H1 (cell line): ENCODE data around the gene TINAGL1. TPM values are rescaled to one million over a fixed set of nuclear protein-coding genes. Genes with fewer than 3 reads are reported as not detected.

ENCODE experiments used
- CTCF ChIA-PET: fragments of 300-600 bp; sonication (Branson Sonifier 250); formaldehyde crosslinking; loops from one replicate; lab custom pipeline; 2021; ENCODE audit not compliant: partially characterized antibody; lab: Charles Lee
- POLR2A ChIA-PET: fragments of 300-600 bp; sonication (Branson Sonifier 250); formaldehyde crosslinking; loops from one replicate; lab custom pipeline; 2021; ENCODE audit warnings: inconsistent platforms; ENCODE audit not compliant: partially characterized antibody; lab: Charles Lee
- DNase-seq, 2 experiments: peaks; one replicate each; pipeline versions ENCODE4 v3.0.0 to v3.0.0-alpha.2; 2010 to 2022; ENCODE audit warnings: low spot score in 2 of 2, low read depth in 1 of 2, mixed read lengths in 1 of 2
- FAIRE-seq: peaks from 2 replicates; lab custom pipeline; 2011; peaks lifted over from hg19 to GRCh38; lab: Jason Lieb, UNC
- H2AFZ ChIP-seq: 2 replicates; pipeline ENCODE4 v1.8.1; 2012; ENCODE audit warnings: low read length, inconsistent platforms
- H2AK5ac ChIP-seq: 2 replicates; pipeline ENCODE4 v1.6.1; 2013; ENCODE audit warnings: low read depth, low read length
- H2BK120ac ChIP-seq: replicated peaks from 2 replicates; pipeline ENCODE3; 2013; ENCODE audit warnings: low read depth, low read length, inconsistent platforms
- H2BK12ac ChIP-seq: 2 replicates; pipeline ENCODE4 v1.6.1; 2013; ENCODE audit warnings: low read depth, low read length
- H2BK15ac ChIP-seq: 2 replicates; pipeline ENCODE4 v1.6.1; 2013; ENCODE audit warnings: low read length
- H2BK20ac ChIP-seq: 2 replicates; pipeline ENCODE4 v1.6.1; 2013; ENCODE audit warnings: low read length
- H2BK5ac ChIP-seq: 2 replicates; pipeline ENCODE4 v1.6.1; 2013; ENCODE audit warnings: low read depth, low read length
- H3K14ac ChIP-seq: 2 replicates; pipeline ENCODE4 v1.6.1; 2013; ENCODE audit warnings: inconsistent platforms; ENCODE audit not compliant: insufficient read length
- H3K18ac ChIP-seq: 2 replicates; pipeline ENCODE4 v1.6.1; 2013; ENCODE audit warnings: low read length; ENCODE audit errors: extremely low read depth
- H3K23ac ChIP-seq: 2 replicates; pipeline ENCODE4 v1.6.1; 2013; ENCODE audit warnings: inconsistent platforms; ENCODE audit not compliant: insufficient read length
- H3K23me2 ChIP-seq: 2 replicates; pipeline ENCODE4 v1.6.1; 2013; ENCODE audit warnings: low read depth, low read length
- H3K27ac ChIP-seq: 2 replicates; pipeline ENCODE4 v1.6.1; 2011; ENCODE audit warnings: low read depth, low read length, inconsistent platforms
- H3K27me3 ChIP-seq, 4 experiments: replicated peaks in 1 of 4; 1 replicate in 1 of 4; 2 replicates in 3 of 4; pipeline versions ENCODE4 v1.6.1 to v1.8.1; 2011 to 2013; ENCODE audit warnings: low read length in 3 of 4, mild to moderate bottlenecking in 3 of 4, inconsistent platforms in 2 of 4, mixed read lengths in 2 of 4, moderate library complexity in 1 of 4; ENCODE audit not compliant: control insufficient read depth in 3 of 4, insufficient read depth in 3 of 4; ENCODE audit errors: extremely low read depth in 1 of 4
- H3K36me3 ChIP-seq, 4 experiments: 2 replicates each; pipeline versions ENCODE4 v1.6.1 to v1.8.1; 2011 to 2013; ENCODE audit warnings: mild to moderate bottlenecking in 4 of 4, low read length in 3 of 4, moderate library complexity in 2 of 4, control low read depth in 1 of 4, inconsistent platforms in 1 of 4; ENCODE audit not compliant: insufficient read depth in 4 of 4, control insufficient read depth in 2 of 4
- H3K4ac ChIP-seq: replicated peaks from 2 replicates; pipeline ENCODE3; 2013; ENCODE audit warnings: low read length, low read depth, mixed read lengths, inconsistent platforms; ENCODE audit not compliant: insufficient read length
- H3K4me1 ChIP-seq, 4 experiments: replicated peaks in 1 of 4; 1 replicate in 1 of 4; 2 replicates in 3 of 4; pipeline versions ENCODE4 v1.6.1 to v1.8.1; 2011 to 2013; ENCODE audit warnings: low read length in 3 of 4, inconsistent platforms in 2 of 4, mixed read lengths in 1 of 4; ENCODE audit not compliant: insufficient read depth in 4 of 4, control insufficient read depth in 3 of 4
- H3K4me2 ChIP-seq, 2 experiments: 2 replicates each; pipeline versions ENCODE4 v1.6.1 to v1.8.1; 2011 to 2013; ENCODE audit warnings: low read depth in 2 of 2, low read length in 2 of 2, control low read depth in 1 of 2, inconsistent platforms in 1 of 2, mild to moderate bottlenecking in 1 of 2; ENCODE audit not compliant: insufficient read depth in 1 of 2
- H3K4me3 ChIP-seq, 4 experiments: fragments of 200-600, 300-600 bp in 1 of 4; sonication (generic), shearing (Covaris generic), sonication (Bioruptor Twin) in 1 of 4; 2 replicates each; pipeline versions ENCODE4 v1.5.1 to v1.8.1; 2011 to 2016; ENCODE audit warnings: low read length in 4 of 4, low read depth in 3 of 4, control low read depth in 2 of 4, inconsistent platforms in 2 of 4, mild to moderate bottlenecking in 2 of 4, mixed read lengths in 1 of 4, moderate library complexity in 1 of 4; ENCODE audit not compliant: insufficient read depth in 2 of 4; ENCODE audit errors: extremely low read depth in 1 of 4
- H3K56ac ChIP-seq: replicated peaks from 2 replicates; pipeline ENCODE3; 2013; ENCODE audit warnings: low read depth, mild to moderate bottlenecking, mixed read lengths, low read length, inconsistent platforms; ENCODE audit not compliant: insufficient read length
- H3K79me1 ChIP-seq: 2 replicates; pipeline ENCODE4 v1.6.1; 2013; ENCODE audit warnings: low read depth, low read length, control low read depth
- H3K79me2 ChIP-seq, 2 experiments: 2 replicates each; pipeline versions ENCODE4 v1.6.1 to v1.8.1; 2012 to 2013; ENCODE audit warnings: low read length in 2 of 2, mild to moderate bottlenecking in 2 of 2, inconsistent platforms in 1 of 2; ENCODE audit not compliant: insufficient read depth in 2 of 2, control insufficient read depth in 1 of 2
- H3K9ac ChIP-seq, 4 experiments: replicated peaks in 1 of 4; 1 replicate in 1 of 4; 2 replicates in 3 of 4; pipeline versions ENCODE4 v1.6.1 to v1.8.1; 2011 to 2013; ENCODE audit warnings: low read depth in 3 of 4, low read length in 3 of 4, control low read depth in 2 of 4, mild to moderate bottlenecking in 2 of 4, moderate library complexity in 2 of 4, inconsistent platforms in 1 of 4; ENCODE audit errors: extremely low read depth in 1 of 4
- H3K9me3 ChIP-seq, 2 experiments: 2 replicates each; pipeline versions ENCODE4 v1.6.1 to v1.8.1; 2012 to 2013; ENCODE audit warnings: mild to moderate bottlenecking in 2 of 2, moderate library complexity in 2 of 2, control low read depth in 1 of 2, inconsistent platforms in 1 of 2, low read depth in 1 of 2, low read length in 1 of 2, mixed read lengths in 1 of 2; ENCODE audit not compliant: insufficient read depth in 2 of 2
- H4K20me1 ChIP-seq, 2 experiments: replicated peaks in 1 of 2; 2 replicates each; pipeline versions ENCODE3 to v1.8.1; 2011 to 2013; ENCODE audit warnings: inconsistent platforms in 2 of 2, low read length in 2 of 2, mild to moderate bottlenecking in 1 of 2; ENCODE audit not compliant: insufficient read depth in 2 of 2, control insufficient read depth in 1 of 2
- H4K5ac ChIP-seq: 2 replicates; pipeline ENCODE4 v1.6.1; 2013; ENCODE audit warnings: low read length, low read depth, mixed read lengths, inconsistent platforms; ENCODE audit not compliant: insufficient read length
- H4K8ac ChIP-seq: 2 replicates; pipeline ENCODE4 v1.8.0; 2013; ENCODE audit warnings: mild to moderate bottlenecking, moderate library complexity, low read length, inconsistent platforms; ENCODE audit not compliant: insufficient read depth; ENCODE audit errors: extremely low read depth
- H4K91ac ChIP-seq: replicated peaks from 2 replicates; pipeline ENCODE3; 2013; ENCODE audit warnings: low read length, mixed read lengths, inconsistent platforms; ENCODE audit not compliant: insufficient read length
- CHD2 ChIP-seq: IDR thresholded peaks from 2 replicates; pipeline ENCODE4 v1.6.1; 2012; ENCODE audit warnings: low read length, improper control_type of control experiment
- CTBP2 ChIP-seq: IDR thresholded peaks from 2 replicates; pipeline ENCODE4 v1.7.0; 2011; ENCODE audit warnings: borderline replicate concordance, mild to moderate bottlenecking, moderate library complexity, mixed read lengths, low read length; ENCODE audit not compliant: insufficient read depth, insufficient read length
- HDAC6 ChIP-seq: IDR thresholded peaks from one replicate; pipeline ENCODE4 v1.7.1; 2012; ENCODE audit warnings: low read depth, mild to moderate bottlenecking, inconsistent platforms, low read length, moderate library complexity
- NANOG ChIP-seq: IDR thresholded peaks from 2 replicates; pipeline ENCODE4 v1.6.1; 2011; ENCODE audit warnings: low read length, low read depth, mild to moderate bottlenecking, inconsistent platforms; ENCODE audit not compliant: insufficient read depth, poor library complexity, severe bottlenecking
- PHF8 ChIP-seq: fragments of 200-600 bp; sonication (generic); conservative IDR thresholded peaks from 2 replicates; pipeline ENCODE4 v1.7.1; 2012; ENCODE audit warnings: low read depth, mild to moderate bottlenecking, inconsistent platforms, low read length, moderate library complexity
- RXRA ChIP-seq: IDR thresholded peaks from 2 replicates; pipeline ENCODE4 v1.6.1; 2011; ENCODE audit warnings: low read depth, mild to moderate bottlenecking, low read length, moderate library complexity; ENCODE audit not compliant: insufficient read depth
- SAP30 ChIP-seq: fragments of 300-600 bp; sonication (generic); IDR thresholded peaks from 2 replicates; pipeline ENCODE4 v1.7.1; 2012; ENCODE audit warnings: low read length, moderate library complexity, mild to moderate bottlenecking, inconsistent platforms; ENCODE audit not compliant: insufficient read depth, insufficient replicate concordance
- SUZ12 ChIP-seq: fragments of 200-600 bp; sonication (generic); IDR thresholded peaks from 2 replicates; pipeline ENCODE4 v1.6.1; 2012; ENCODE audit warnings: mild to moderate bottlenecking, inconsistent platforms, low read length, moderate library complexity, mixed read lengths
- TCF12 ChIP-seq: IDR thresholded peaks from 2 replicates; pipeline ENCODE4 v1.6.1; 2011; ENCODE audit warnings: low read depth, mild to moderate bottlenecking, low read length
- WGBS, 2 experiments: shearing (Covaris generic) in 1 of 2; methylation state at CpG; one replicate each; pipeline versions ENCODE4 v1.1.6 to v1.1.7; 2013 to 2015; ENCODE audit warnings: low lambda C conversion rate in 2 of 2, mixed read lengths in 2 of 2, inconsistent platforms in 1 of 2, low coverage in 1 of 2, missing lambda C conversion rate in 1 of 2; ENCODE audit not compliant: insufficient replicate concordance in 2 of 2, insufficient coverage in 1 of 2, insufficient read length in 1 of 2; ENCODE audit errors: extremely low coverage in 1 of 2, missing lambda C conversion rate in 1 of 2; 5-methylcytosine and 5-hydroxymethylcytosine counted together
- polyA plus RNA-seq, 7 experiments: library from polyadenylated mRNA; depleted of rRNA in 3 of 7; stranded (reverse) in 5 of 7; unstranded in 2 of 7; fragments of >200 nt in 5 of 7; fragments of 200-250 nt in 2 of 7; gene quantifications; 1 replicate in 5 of 7; 2 replicates in 1 of 7; 4 replicates in 1 of 7; pipeline versions ENCODE4 v1.2.1 to v1.2.3, GENCODE V29; 2011 to 2013; ENCODE audit warnings: missing spikeins in 2 of 7, mixed read lengths in 2 of 7
- total RNA-seq: library from RNA; stranded (reverse); fragmentation: NEBNext Ultra II Directional; extraction: Animal tissue kit (Norgen Biotek cat#: 25700); gene quantifications from 2 replicates; pipeline ENCODE4 v1.2.1, GENCODE V29; 2021
- TF ChIP-seq, protein P1 (sequence below): IDR thresholded peaks from 2 replicates; pipeline ENCODE4 v1.6.1; 2012; ENCODE audit warnings: inconsistent platforms

The TINAGL1 gene
- total and polyA plus RNA-seq, 2 of the 8 experiments (the other 6 are each of a cell fraction or from before 2014, with no cell fraction given): 11.2 to 21.7 TPM

DNA sequence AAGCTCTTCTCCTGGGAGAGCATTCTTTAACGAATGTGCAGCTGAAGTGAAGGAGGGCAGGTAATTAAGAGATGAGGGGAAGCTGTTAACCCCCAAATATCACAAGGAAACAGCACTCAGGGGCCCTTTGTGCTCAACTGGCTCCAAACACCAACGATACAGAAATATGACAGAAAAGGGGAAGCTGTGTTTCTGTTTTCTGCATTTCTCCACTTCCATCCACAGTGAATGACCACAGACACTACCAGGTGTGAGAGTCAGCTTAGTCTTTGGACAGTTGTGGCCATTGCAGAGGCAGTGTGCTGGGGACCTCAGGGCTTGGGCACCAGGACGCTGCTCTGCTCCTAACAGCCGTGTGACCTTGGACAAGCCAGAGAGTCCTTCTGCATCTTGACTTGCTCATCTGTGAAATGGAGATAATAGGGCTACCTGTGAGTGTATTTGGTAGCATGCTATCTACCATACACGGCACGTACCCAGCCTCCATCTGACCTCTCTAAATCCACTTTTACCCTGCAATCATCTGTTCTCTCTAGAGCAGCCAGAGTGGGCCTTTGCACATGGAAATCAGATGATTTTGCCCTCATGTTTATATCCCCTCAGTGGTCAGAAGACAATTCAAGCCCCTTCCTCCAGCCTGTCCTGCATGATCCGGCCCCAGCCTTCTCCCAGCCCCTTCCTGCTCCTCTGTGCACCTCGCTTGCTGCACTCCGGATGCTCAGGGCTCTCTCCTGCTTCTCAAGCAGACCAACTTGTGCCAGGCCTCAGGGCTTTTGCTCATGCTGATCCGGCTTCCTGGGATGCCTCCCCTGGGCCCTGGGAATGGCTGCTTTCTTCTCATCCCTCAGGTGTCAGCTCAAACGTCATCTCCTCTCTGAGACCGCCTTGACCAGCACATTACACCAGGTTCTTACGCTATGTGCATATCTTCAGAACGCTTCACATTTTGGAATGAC, 4.7 kb upstream of the TINAGL1 start:
- Histone ChIP-seq H4K91ac (no peak overlapping the region), H2BK15ac (no peak overlapping the region), H2BK12ac (no peak overlapping the region), H3K36me3 (no peaks in the 10 kb centered on the region), H3K27me3 (no peaks in the 10 kb centered on the region; a peak in 2 of 7 replicates), H3K9me3 (no peaks in the 10 kb centered on the region), H3K4me3 (no peak overlapping the region), H2AK5ac (no peak overlapping the region), H3K79me2 (no peaks in the 10 kb centered on the region), H3K23ac (no peak overlapping the region), H3K4me2 (no peak overlapping the region), H3K9ac (peak overlapping the region in 1 of 4 experiments; percentile 19; a peak in 1 of 7 replicates), H2AFZ (no peak overlapping the region), H3K56ac (no peak overlapping the region), H2BK5ac (no peak overlapping the region), H3K18ac (no peak overlapping the region), H3K27ac (no peak overlapping the region), H4K20me1 (no peaks in the 10 kb centered on the region), H3K14ac (no peak overlapping the region), H3K4me1 (peaks cover 3 to 15% (median 11%) of the 10 kb centered on the region in 4 experiments), H2BK120ac (no peak overlapping the region), H2BK20ac (no peak overlapping the region), H4K8ac (no peak overlapping the region), H4K5ac (no peak overlapping the region), H3K79me1 (no peaks in the 10 kb centered on the region), H3K4ac (no peak overlapping the region), H3K23me2 (no peaks in the 10 kb centered on the region; the same call in 1 of the 2 replicates)
- CTCF ChIA-PET: interaction anchor here (1.0 to 3.1 kb wide), 8 partner anchors 13 to 217 kb away, joined by 3 to 11 read pairs (median 4); no protein-coding TSS in a partner anchor
- POLR2A ChIA-PET: no interaction called here
- 93% methylated on average over 14 of the region's 14 CpGs; no CpG with 5 or more reads in 1 of the 2 experiments for WGBS, 2 experiments
- FAIRE-seq (no peak), DNase-seq (peak in 1 of 2 experiments; percentile 32)
- TF ChIP-seq CTBP2 (no peak), NANOG (no peak), SAP30 (no peak), PHF8 (no peak), RXRA (no peak), HDAC6 (no peak), CHD2 (no peak), TCF12 (no peak), SUZ12 (no peak)
- TF ChIP-seq, protein P1, sequence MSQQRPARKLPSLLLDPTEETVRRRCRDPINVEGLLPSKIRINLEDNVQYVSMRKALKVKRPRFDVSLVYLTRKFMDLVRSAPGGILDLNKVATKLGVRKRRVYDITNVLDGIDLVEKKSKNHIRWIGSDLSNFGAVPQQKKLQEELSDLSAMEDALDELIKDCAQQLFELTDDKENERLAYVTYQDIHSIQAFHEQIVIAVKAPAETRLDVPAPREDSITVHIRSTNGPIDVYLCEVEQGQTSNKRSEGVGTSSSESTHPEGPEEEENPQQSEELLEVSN: no peak
